Transverse colon (tissue), 4 donors: Measurements from ENCODE around the gene PIWIL4.

Source experiments
- EP300 ChIP-seq: sonication (generic); formaldehyde crosslinking; IDR thresholded peaks from one replicate; pipeline ENCODE4 v1.6.1; 2017; ENCODE audit warnings: antibody characterized with exemption, low read depth
- POLR2A ChIP-seq: fragments of 450-650 bp; IDR thresholded peaks from one replicate; pipeline ENCODE4 v1.6.1; 2016; ENCODE audit warnings: antibody characterized with exemption, mild to moderate bottlenecking, moderate library complexity
- POLR2AphosphoS5 ChIP-seq, 3 donors: sonication (generic); formaldehyde crosslinking; IDR thresholded peaks; one replicate each; pipeline ENCODE4 v1.6.1; 2016; ENCODE audit warnings: antibody characterized with exemption in 3 of 3
- TF ChIP-seq, protein P1 (sequence below), 5 experiments: fragments of 200-600 bp in 3 of 5; fragments of 450-650 bp in 2 of 5; sonication (generic) in 3 of 5; IDR thresholded peaks; 1 replicate in 2 of 5; 2 replicates in 3 of 5; pipeline ENCODE4 v1.5.1; 2016 to 2017; ENCODE audit warnings: antibody characterized with exemption in 5 of 5, inconsistent platforms in 3 of 5, mild to moderate bottlenecking in 2 of 5, moderate library complexity in 1 of 5

GRCh38 chr11:94655956-94656355, 88.8 kb downstream of the PIWIL4 start:
- TF ChIP-seq POLR2AphosphoS5 (IDR thresholded peaks at IDR 0.05) (no peak), POLR2A (no peak), EP300 (no peak)
- TF ChIP-seq, protein P1, sequence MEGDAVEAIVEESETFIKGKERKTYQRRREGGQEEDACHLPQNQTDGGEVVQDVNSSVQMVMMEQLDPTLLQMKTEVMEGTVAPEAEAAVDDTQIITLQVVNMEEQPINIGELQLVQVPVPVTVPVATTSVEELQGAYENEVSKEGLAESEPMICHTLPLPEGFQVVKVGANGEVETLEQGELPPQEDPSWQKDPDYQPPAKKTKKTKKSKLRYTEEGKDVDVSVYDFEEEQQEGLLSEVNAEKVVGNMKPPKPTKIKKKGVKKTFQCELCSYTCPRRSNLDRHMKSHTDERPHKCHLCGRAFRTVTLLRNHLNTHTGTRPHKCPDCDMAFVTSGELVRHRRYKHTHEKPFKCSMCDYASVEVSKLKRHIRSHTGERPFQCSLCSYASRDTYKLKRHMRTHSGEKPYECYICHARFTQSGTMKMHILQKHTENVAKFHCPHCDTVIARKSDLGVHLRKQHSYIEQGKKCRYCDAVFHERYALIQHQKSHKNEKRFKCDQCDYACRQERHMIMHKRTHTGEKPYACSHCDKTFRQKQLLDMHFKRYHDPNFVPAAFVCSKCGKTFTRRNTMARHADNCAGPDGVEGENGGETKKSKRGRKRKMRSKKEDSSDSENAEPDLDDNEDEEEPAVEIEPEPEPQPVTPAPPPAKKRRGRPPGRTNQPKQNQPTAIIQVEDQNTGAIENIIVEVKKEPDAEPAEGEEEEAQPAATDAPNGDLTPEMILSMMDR (IDR thresholded peaks at IDR 0.05), result no peak
